Tibial nerve (tissue), 4 donors: ENCODE data around the gene MUC20. TPM values are rescaled to one million over a fixed set of nuclear protein-coding genes. Genes with fewer than 3 reads are reported as not detected.
"Not testable (repeated sequence)": the region's sequence is repeated elsewhere in the genome, so short reads cannot be mapped to it uniquely, and the experiment has no call there.

Experiments
- DNase-seq, 2 donors: peaks; one replicate each; pipeline ENCODE4 v3.0.0-alpha.2; 2019; ENCODE audit warnings: low spot score in 2 of 2
- H3K27ac ChIP-seq, 4 donors: fragments of 200-600 bp; sonication (generic) in 3 of 4; one replicate each; pipeline ENCODE4 v1.5.1; 2017 to 2019; ENCODE audit warnings: mild to moderate bottlenecking in 1 of 4
- H3K27me3 ChIP-seq, 2 donors: fragments of 200-600 bp; sonication (generic) in 1 of 2; one replicate each; pipeline versions ENCODE4 v1.5.1 to v1.6.0; 2017 to 2019
- H3K36me3 ChIP-seq, 3 donors: fragments of 200-600 bp; sonication (generic); one replicate each; pipeline ENCODE4 v1.5.1; 2018 to 2019
- H3K4me1 ChIP-seq, 4 donors: fragments of 200-600 bp; sonication (generic) in 3 of 4; one replicate each; pipeline ENCODE4 v1.5.1; 2017 to 2019
- H3K4me3 ChIP-seq, 4 donors: fragments of 200-600 bp; sonication (generic) in 3 of 4; one replicate each; pipeline ENCODE4 v1.5.1; 2017 to 2019; ENCODE audit warnings: mild to moderate bottlenecking in 1 of 4, moderate library complexity in 1 of 4
- H3K9me3 ChIP-seq, 4 donors: fragments of 200-600 bp; sonication (generic) in 3 of 4; one replicate each; pipeline ENCODE4 v1.5.1; 2017 to 2019
- CTCF ChIP-seq, 5 experiments: fragments of 200-600 bp in 3 of 5; fragments of 450-650 bp in 2 of 5; sonication (generic) in 3 of 5; IDR thresholded peaks; one replicate each; pipeline ENCODE4 v1.5.1; 2016 to 2019; ENCODE audit warnings: antibody characterized with exemption in 5 of 5, mild to moderate bottlenecking in 3 of 5, moderate library complexity in 2 of 5
- EP300 ChIP-seq, 2 donors: sonication (generic); formaldehyde crosslinking; IDR thresholded peaks; one replicate each; pipeline ENCODE4 v1.6.1; 2017; ENCODE audit warnings: antibody characterized with exemption in 2 of 2, mild to moderate bottlenecking in 1 of 2
- POLR2A ChIP-seq, 2 donors: fragments of 450-650 bp; IDR thresholded peaks; one replicate each; pipeline ENCODE4 v1.6.1; 2017; ENCODE audit warnings: antibody characterized with exemption in 2 of 2, mild to moderate bottlenecking in 2 of 2, moderate library complexity in 2 of 2
- WGBS, 2 donors: methylation state at CpG; one replicate each; pipeline ENCODE4 v1.1.5; 2018; 5-methylcytosine and 5-hydroxymethylcytosine counted together
- total RNA-seq, 4 donors: library from RNA; depleted of rRNA; stranded (reverse); fragments of >200 nt; gene quantifications; one replicate each; pipeline ENCODE4 v1.1.0, GENCODE V29; 2016

The MUC20 gene
- total RNA-seq, 4 donors from 2014 or later = 11.0 to 67.5 (median 22.9) TPM

DNA sequence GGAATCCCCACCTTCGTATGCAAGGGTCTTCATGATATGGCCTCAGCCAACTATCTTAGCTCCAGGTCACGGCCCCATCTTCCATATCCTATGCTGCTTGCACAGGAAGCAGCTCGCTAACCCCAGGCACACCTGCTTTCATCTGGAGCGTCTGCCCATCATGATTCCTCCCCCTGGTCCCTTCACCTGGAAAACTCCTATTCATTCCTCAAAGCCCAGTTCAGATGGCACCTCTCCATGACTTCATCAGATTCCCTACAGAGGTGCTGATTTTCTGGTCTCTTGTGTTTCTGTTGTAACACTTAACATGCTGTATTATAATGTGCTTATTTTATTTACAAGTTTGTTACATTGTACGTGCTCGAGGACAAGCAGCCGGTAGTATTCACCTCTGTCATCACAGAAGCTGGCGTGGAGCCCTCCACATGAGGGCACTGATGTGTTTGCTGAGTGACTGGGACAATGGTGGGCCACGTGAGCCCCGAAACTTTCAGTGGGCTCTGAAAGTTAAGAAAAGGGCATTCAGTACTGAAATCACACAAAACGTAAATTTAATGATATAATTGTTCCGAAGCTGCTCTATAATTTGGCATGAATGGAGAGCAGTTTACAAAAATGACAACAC is 16.2 kb downstream of the MUC20 start:
- no peaks in the 10 kb centered on the region for H3K9me3 ChIP-seq
- H3K36me3 ChIP-seq = peaks cover 0 to 28% (median 0%) of the 10 kb centered on the region in 3 donors
- H3K27me3 ChIP-seq = no peaks in the 10 kb centered on the region
- DNase-seq = no peak
- H3K27ac ChIP-seq = no peak overlapping the region
- TF ChIP-seq EP300 (IDR thresholded peaks at IDR 0.05) (no peak), CTCF (IDR thresholded peaks at IDR 0.05) (no peak), POLR2A (IDR thresholded peaks at IDR 0.05) (no peak)
- 87 to 90% methylated on average over 12 of the region's 12 CpGs for WGBS, 2 donors
- no peak overlapping the region for H3K4me3 ChIP-seq
- H3K4me1 ChIP-seq = no peaks in the 10 kb centered on the region

DNA sequence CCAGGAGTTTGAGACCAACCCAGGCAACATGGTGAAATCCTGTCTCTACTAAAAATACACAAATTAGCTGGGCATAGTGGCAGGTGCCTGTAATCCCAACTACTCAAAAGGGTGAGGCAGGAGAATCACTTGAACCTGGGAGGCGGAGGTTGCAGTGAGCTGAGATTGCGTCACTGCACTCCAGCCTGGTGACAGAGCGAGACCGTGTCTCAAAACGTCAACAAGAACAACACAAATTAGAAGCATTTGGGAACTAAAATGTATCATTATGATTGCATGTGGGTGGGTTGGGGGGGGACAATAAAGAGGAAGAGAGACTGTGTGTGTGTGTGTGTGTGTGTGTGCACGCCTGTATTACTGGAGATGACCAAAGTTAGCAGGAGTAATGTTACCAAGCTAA is 17.0 kb downstream of the MUC20 start:
- H3K27me3 ChIP-seq, H3K4me3 ChIP-seq, H3K9me3 ChIP-seq, H3K4me1 ChIP-seq, H3K27ac ChIP-seq, DNase-seq: not testable (repeated sequence)
- H3K36me3 ChIP-seq = peaks cover 0 to 24% (median 0%) of the 10 kb centered on the region in 3 donors
- WGBS, 2 donors = 82% methylated on average over 6 of the region's 6 CpGs

DNA sequence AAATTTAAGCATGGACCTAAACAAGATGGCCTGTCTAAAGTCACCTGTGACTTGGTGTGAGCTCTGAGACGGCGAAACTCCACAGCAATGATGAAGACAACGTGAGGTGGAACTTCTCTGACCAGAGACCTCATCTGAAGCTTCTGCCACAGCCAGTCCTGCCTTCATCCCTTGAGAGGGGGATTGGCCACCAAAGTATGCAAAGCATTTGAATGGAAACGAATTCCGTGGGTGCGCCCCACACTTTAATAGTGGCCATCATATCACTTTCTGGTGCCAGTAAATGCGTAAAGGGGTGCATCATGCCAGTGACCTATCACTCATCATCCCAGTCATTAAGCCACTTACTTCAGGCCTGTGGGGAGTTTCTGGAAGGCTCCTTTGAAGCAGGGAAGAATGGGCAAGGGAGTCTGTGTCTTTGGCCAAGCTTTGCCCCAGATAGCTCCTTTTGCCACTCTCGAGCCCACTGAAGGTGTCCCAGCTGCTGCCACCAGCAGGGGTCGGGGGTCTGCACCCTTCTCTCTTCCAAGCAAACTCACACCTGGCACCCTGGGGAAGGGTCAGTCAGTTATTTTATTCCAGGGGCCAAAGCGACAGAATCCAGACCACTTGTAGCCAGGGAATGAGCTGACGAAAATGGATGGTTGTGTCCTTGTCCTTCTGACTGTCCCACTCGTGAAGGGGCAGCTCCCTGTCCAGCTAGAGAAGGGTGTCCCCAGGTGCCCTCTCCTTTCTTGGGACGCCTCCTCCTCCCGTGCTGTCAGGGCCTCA is 17.7 kb downstream of the MUC20 start:
- no peaks in the 10 kb centered on the region for H3K9me3 ChIP-seq
- 80 to 85% methylated on average over 14 of the region's 14 CpGs for WGBS, 2 donors
- TF ChIP-seq CTCF (IDR thresholded peaks at IDR 0.05) = no peak
- H3K27me3 ChIP-seq = no peaks in the 10 kb centered on the region
- DNase-seq = no peak
- no peak overlapping the region for H3K27ac ChIP-seq
- H3K36me3 ChIP-seq = peaks cover 0 to 18% (median 0%) of the 10 kb centered on the region in 3 donors
- no peak overlapping the region for H3K4me3 ChIP-seq
- no peaks in the 10 kb centered on the region for H3K4me1 ChIP-seq

DNA sequence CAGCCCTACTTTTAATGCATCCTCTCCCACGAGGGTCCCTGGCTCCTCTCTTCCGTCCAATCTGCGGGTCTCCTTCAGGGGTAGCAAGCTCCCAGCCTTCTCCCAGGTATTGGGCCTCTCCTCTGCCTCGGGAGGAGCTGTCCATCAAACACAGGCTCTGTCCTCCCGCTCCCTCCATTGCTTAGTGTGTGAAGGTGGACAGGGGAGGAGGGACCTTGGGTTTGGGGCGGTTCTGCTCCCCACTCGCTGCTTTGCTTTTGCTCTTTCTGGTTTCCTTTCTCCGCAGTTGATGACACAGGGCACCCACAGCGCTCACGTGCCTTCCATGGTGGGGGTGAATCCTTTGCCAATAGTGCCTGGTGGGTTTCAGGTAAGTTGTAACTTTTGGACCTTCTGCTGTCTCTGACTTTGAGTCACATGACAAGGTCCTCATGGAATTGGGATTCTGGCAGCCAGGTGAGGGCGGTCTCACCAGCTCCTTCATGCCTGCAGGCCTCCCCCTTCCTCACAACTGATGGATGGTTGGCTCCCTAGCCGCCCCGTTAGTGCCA is 18.9 kb downstream of the MUC20 start:
- Histone ChIP-seq H3K27ac (no peak overlapping the region), H3K4me1 (no peaks in the 10 kb centered on the region), H3K9me3 (no peaks in the 10 kb centered on the region), H3K36me3 (peaks cover 0 to 20% (median 0%) of the 10 kb centered on the region in 3 donors), H3K4me3 (no peak overlapping the region), H3K27me3 (no peaks in the 10 kb centered on the region)
- TF ChIP-seq CTCF (IDR thresholded peaks at IDR 0.05) = no peak
- TF ChIP-seq POLR2A (IDR thresholded peaks at IDR 0.05) = no peak
- no peak for TF ChIP-seq EP300 (IDR thresholded peaks at IDR 0.05)
- WGBS, 2 donors = 89 to 92% methylated on average over 12 of the region's 13 CpGs
- no peak for DNase-seq

GRCh38 chr3:195744437-195744836 is 23.7 kb downstream of the MUC20 start:
- TF ChIP-seq CTCF (IDR thresholded peaks at IDR 0.05) = no peak
- TF ChIP-seq EP300 (IDR thresholded peaks at IDR 0.05) = no peak
- no peak for TF ChIP-seq POLR2A (IDR thresholded peaks at IDR 0.05)
- Histone ChIP-seq H3K4me1 (peaks cover 0 to 6% (median 2%) of the 10 kb centered on the region in 4 donors), H3K4me3 (no peak overlapping the region), H3K27ac (no peak overlapping the region), H3K9me3 (no peaks in the 10 kb centered on the region), H3K27me3 (no peaks in the 10 kb centered on the region), H3K36me3 (peaks cover 0 to 4% (median 0%) of the 10 kb centered on the region in 3 donors)
- no peak for DNase-seq
- WGBS, 2 donors = 79 to 89% methylated on average over 4 of the region's 4 CpGs
